Measurements from ENCODE around the gene CD81.

- TF ChIP-seq, protein P1, sequence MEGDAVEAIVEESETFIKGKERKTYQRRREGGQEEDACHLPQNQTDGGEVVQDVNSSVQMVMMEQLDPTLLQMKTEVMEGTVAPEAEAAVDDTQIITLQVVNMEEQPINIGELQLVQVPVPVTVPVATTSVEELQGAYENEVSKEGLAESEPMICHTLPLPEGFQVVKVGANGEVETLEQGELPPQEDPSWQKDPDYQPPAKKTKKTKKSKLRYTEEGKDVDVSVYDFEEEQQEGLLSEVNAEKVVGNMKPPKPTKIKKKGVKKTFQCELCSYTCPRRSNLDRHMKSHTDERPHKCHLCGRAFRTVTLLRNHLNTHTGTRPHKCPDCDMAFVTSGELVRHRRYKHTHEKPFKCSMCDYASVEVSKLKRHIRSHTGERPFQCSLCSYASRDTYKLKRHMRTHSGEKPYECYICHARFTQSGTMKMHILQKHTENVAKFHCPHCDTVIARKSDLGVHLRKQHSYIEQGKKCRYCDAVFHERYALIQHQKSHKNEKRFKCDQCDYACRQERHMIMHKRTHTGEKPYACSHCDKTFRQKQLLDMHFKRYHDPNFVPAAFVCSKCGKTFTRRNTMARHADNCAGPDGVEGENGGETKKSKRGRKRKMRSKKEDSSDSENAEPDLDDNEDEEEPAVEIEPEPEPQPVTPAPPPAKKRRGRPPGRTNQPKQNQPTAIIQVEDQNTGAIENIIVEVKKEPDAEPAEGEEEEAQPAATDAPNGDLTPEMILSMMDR (IDR thresholded peaks at IDR 0.05; ENCODE audit: low read depth, low read length) = no peak
- no peak for TF ChIP-seq EZH2phosphoT487 (IDR thresholded peaks at IDR 0.05; ENCODE audit: low read depth)
Measured at GRCh38 chr11:2346014-2346413, 31.1 kb upstream of the CD81 start.
